HCT116 (cell line): ENCODE measurements around the gene TRAPPC12. TPM values are rescaled to one million over a fixed set of nuclear protein-coding genes. Genes with fewer than 3 reads are reported as not detected.

ENCODE experiments used
- ATAC-seq: fragments of 200-7000 bp; cut with Tn5 transposase; 2 replicates; pipeline ENCODE4 v1.9.1; 2020; ENCODE audit warnings: mild to moderate bottlenecking, moderate library complexity
- BruUV-seq: library from RNA; stranded (reverse); fragments of 400-500 nt; replicated peaks from 2 replicates; lab custom pipeline; 2021; lab: Mats Ljungman, UMichigan
- CTCF ChIA-PET: fragments of 300-600 bp; sonication (Branson Sonifier 250); formaldehyde crosslinking; loops from one replicate; lab custom pipeline; 2021; ENCODE audit warnings: antibody characterized with exemption; lab: Charles Lee
- POLR2A ChIA-PET: fragments of 300-600, 350-600 bp; sonication (Branson Sonifier 250); formaldehyde crosslinking; loops from one replicate; lab custom pipeline; 2021; ENCODE audit warnings: antibody characterized with exemption; lab: Charles Lee
- RAD21 ChIA-PET, 2 experiments: fragments of 300-600 bp; sonication (Branson Sonifier 250); formaldehyde crosslinking; loops; one replicate each; lab custom pipeline; 2023; ENCODE audit warnings: low total read pairs in 2 of 2; ENCODE audit not compliant: uncharacterized antibody in 2 of 2, unreplicated experiment in 2 of 2, low non-redundant PET in 1 of 2; lab: Charles Lee
- DNase-seq: peaks from one replicate; pipeline ENCODE4 v3.0.0-alpha.2; 2010; ENCODE audit warnings: low read depth, low spot score
- H2AFZ ChIP-seq: fragments of 200-600 bp; shearing (Covaris generic), sonication (generic); 2 replicates; pipeline ENCODE4 v1.6.1; 2017; ENCODE audit warnings: low read depth, mixed run types, mixed read lengths, antibody characterized with exemption, low read length; ENCODE audit not compliant: poor library complexity, severe bottlenecking
- H3K27ac ChIP-seq: 2 replicates; pipeline ENCODE4 v1.5.1; 2012; ENCODE audit warnings: low read depth, low read length
- H3K27me3 ChIP-seq: fragments of 200-600 bp; sonication (generic); 2 replicates; pipeline ENCODE4 v1.6.1; 2016; ENCODE audit warnings: mixed run types, low read length, mixed read lengths; ENCODE audit not compliant: insufficient read depth
- H3K36me3 ChIP-seq, 2 experiments: fragments of 200-500 bp in 1 of 2; fragments of 200-600 bp in 1 of 2; sonication (Bioruptor generic) in 1 of 2; sonication (generic) in 1 of 2; 2 replicates each; pipeline versions ENCODE4 v1.5.1 to v1.6.1; 2014 to 2016; ENCODE audit warnings: low read length in 2 of 2, inconsistent platforms in 1 of 2, mixed read lengths in 1 of 2, mixed run types in 1 of 2; ENCODE audit not compliant: insufficient read depth in 2 of 2, control insufficient read depth in 1 of 2
- H3K4me1 ChIP-seq, 2 experiments: fragments of 200-600 bp in 1 of 2; sonication (generic) in 1 of 2; 2 replicates each; pipeline versions ENCODE4 v1.5.1 to v1.6.1; 2012 to 2017; ENCODE audit warnings: low read length in 2 of 2, inconsistent platforms in 1 of 2, mild to moderate bottlenecking in 1 of 2, mixed read lengths in 1 of 2, mixed run types in 1 of 2, moderate library complexity in 1 of 2; ENCODE audit not compliant: insufficient read depth in 2 of 2, control insufficient read depth in 1 of 2
- H3K4me2 ChIP-seq: fragments of 200-600 bp; sonication (generic); 2 replicates; pipeline ENCODE4 v1.6.1; 2017; ENCODE audit warnings: mixed run types, low read length, mixed read lengths
- H3K4me3 ChIP-seq, 2 experiments: fragments of 200-600 bp in 1 of 2; sonication (generic) in 1 of 2; replicated peaks in 1 of 2; 2 replicates each; pipeline ENCODE4 v1.5.1; 2011 to 2016; ENCODE audit warnings: low read length in 2 of 2, control low read depth in 1 of 2, low read depth in 1 of 2, mild to moderate bottlenecking in 1 of 2, mixed read lengths in 1 of 2, mixed run types in 1 of 2
- H3K79me2 ChIP-seq: fragments of 200-600 bp; sonication (generic); 2 replicates; pipeline ENCODE4 v1.6.1; 2017; ENCODE audit warnings: mild to moderate bottlenecking, mixed run types, low read length, moderate library complexity, mixed read lengths; ENCODE audit not compliant: insufficient read depth
- H3K9ac ChIP-seq: fragments of 200-600 bp; sonication (generic); 2 replicates; pipeline ENCODE4 v1.6.1; 2016; ENCODE audit warnings: low read length, mixed read lengths
- H3K9me2 ChIP-seq: fragments of 200-600 bp; sonication (generic), shearing (Covaris generic); 2 replicates; pipeline ENCODE4 v1.6.1; 2017; ENCODE audit warnings: mixed run types, mild to moderate bottlenecking, moderate library complexity; ENCODE audit not compliant: insufficient read depth
- H3K9me3 ChIP-seq, 2 experiments: fragments of 200-500 bp in 1 of 2; fragments of 200-600 bp in 1 of 2; sonication (Bioruptor generic) in 1 of 2; sonication (generic) in 1 of 2; 2 replicates each; pipeline ENCODE4 v1.6.1; 2014 to 2017; ENCODE audit warnings: low read length in 2 of 2, mixed read lengths in 2 of 2, inconsistent platforms in 1 of 2, low read depth in 1 of 2, mild to moderate bottlenecking in 1 of 2, mixed run types in 1 of 2, moderate library complexity in 1 of 2; ENCODE audit not compliant: control insufficient read depth in 1 of 2, insufficient read depth in 1 of 2
- H4K20me1 ChIP-seq: fragments of 200-600 bp; sonication (generic), shearing (Covaris generic); 2 replicates; pipeline ENCODE4 v1.6.1; 2017; ENCODE audit warnings: mixed run types, mild to moderate bottlenecking, moderate library complexity; ENCODE audit not compliant: insufficient read depth
- CBX3 ChIP-seq: IDR thresholded peaks from 2 replicates; pipeline ENCODE4 v1.6.1; 2012; ENCODE audit warnings: low read depth
- ELF1 ChIP-seq: IDR thresholded peaks from 2 replicates; pipeline ENCODE4 v1.6.1; 2012; ENCODE audit warnings: low read depth, borderline replicate concordance
- EZH2 ChIP-seq: fragments of 200-600 bp; sonication (generic); IDR thresholded peaks from 2 replicates; pipeline ENCODE4 v1.6.1; 2017; ENCODE audit warnings: antibody characterized with exemption, mixed run types
- EZH2phosphoT487 ChIP-seq: fragments of 200-600 bp; IDR thresholded peaks from 2 replicates; pipeline ENCODE4 v1.6.1; 2018; ENCODE audit warnings: antibody characterized with exemption, borderline replicate concordance
- POLR2A ChIP-seq: IDR thresholded peaks from 2 replicates; pipeline ENCODE4 v1.7.0; 2011; ENCODE audit warnings: borderline replicate concordance; ENCODE audit not compliant: insufficient read depth, insufficient read length; ENCODE audit errors: extremely low read depth
- RAD21 ChIP-seq: IDR thresholded peaks from 2 replicates; pipeline ENCODE4 v1.6.1; 2012; ENCODE audit warnings: low read depth, mild to moderate bottlenecking
- SIN3A ChIP-seq: IDR thresholded peaks from 2 replicates; pipeline ENCODE4 v1.6.1; 2012; ENCODE audit warnings: low read depth
- SRF ChIP-seq: IDR thresholded peaks from 2 replicates; pipeline ENCODE4 v1.6.1; 2012; ENCODE audit warnings: low read depth
- TCF7L2 ChIP-seq: IDR thresholded peaks from 2 replicates; pipeline ENCODE4 v1.7.0; 2011; ENCODE audit warnings: borderline replicate concordance, inconsistent platforms; ENCODE audit not compliant: insufficient read depth, insufficient read length; ENCODE audit errors: extremely low read depth
- YY1 ChIP-seq: IDR thresholded peaks from 2 replicates; pipeline ENCODE4 v1.6.1; 2011; ENCODE audit warnings: low read length, low read depth, moderate library complexity, mild to moderate bottlenecking; ENCODE audit not compliant: insufficient replicate concordance; ENCODE audit errors: extremely low read depth
- ZFX ChIP-seq: fragments of 450-650 bp; IDR thresholded peaks from 2 replicates; pipeline ENCODE4 v1.6.1; 2017
- ZNF274 ChIP-seq: fragments of 200-500 bp; sonication (Bioruptor generic); IDR thresholded peaks from 2 replicates; pipeline ENCODE4 v1.6.1; 2014; ENCODE audit warnings: mild to moderate bottlenecking, low read depth, low read length, inconsistent platforms
- intact Hi-C: fragments of 100-400 bp; cut with micrococcal nuclease; formaldehyde crosslinking; loops from 2 replicates; pipeline ENCODE4 v1.10.0; 2022
- total RNA-seq: library from RNA; stranded (reverse); gene quantifications from one replicate; pipeline ENCODE4 v1.2.1, GENCODE V29; 2021; ENCODE audit not compliant: unreplicated experiment
- TF ChIP-seq, protein P1 (sequence below): IDR thresholded peaks from 2 replicates; pipeline ENCODE4 v1.6.1; 2012
- TF ChIP-seq, protein P2 (sequence below): IDR thresholded peaks from 2 replicates; pipeline ENCODE4 v1.6.1; 2011; ENCODE audit warnings: mild to moderate bottlenecking, low read length, moderate library complexity; ENCODE audit not compliant: insufficient replicate concordance; ENCODE audit errors: extremely low read depth
- TF ChIP-seq, protein P3 (sequence below), 3 experiments: fragments of 200-600 bp in 1 of 3; sonication (generic) in 1 of 3; IDR thresholded peaks in 2 of 3; conservative IDR thresholded peaks in 1 of 3; 2 replicates each; pipeline ENCODE4 v1.5.1; 2012 to 2017; ENCODE audit warnings: low read depth in 2 of 3, low read length in 2 of 3, antibody characterized with exemption in 1 of 3, borderline replicate concordance in 1 of 3, control low read depth in 1 of 3, mild to moderate bottlenecking in 1 of 3, mixed read lengths in 1 of 3, mixed run types in 1 of 3, moderate library complexity in 1 of 3; ENCODE audit not compliant: insufficient read depth in 1 of 3

Gene TRAPPC12
- total RNA-seq, 1 experiment from 2014 or later = 47.4 TPM

DNA sequence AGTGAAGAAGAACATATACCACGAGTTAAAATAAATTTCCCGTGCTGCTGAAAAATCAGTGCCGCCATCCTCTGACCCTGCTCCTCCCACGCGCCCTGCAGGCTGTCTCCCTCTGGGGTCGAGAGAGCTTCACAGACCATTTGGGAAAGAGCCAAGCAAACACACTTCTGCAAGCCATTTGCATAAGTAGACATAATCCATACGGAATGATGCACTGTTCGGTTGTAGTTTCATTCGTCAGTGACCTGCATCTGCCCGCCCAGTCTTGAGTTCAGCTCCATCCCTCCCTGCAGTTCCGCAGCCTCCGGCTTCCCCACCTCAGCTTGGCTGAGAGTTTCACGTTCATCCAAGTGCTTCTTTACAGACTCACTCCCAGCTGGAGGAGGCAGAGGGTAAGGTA, 69.6 kb downstream of the TRAPPC12 start:
- Histone ChIP-seq H3K9me3 (no peaks in the 10 kb centered on the region), H3K4me1 (no peaks in the 10 kb centered on the region)
- intact Hi-C loops = no loop called here

DNA sequence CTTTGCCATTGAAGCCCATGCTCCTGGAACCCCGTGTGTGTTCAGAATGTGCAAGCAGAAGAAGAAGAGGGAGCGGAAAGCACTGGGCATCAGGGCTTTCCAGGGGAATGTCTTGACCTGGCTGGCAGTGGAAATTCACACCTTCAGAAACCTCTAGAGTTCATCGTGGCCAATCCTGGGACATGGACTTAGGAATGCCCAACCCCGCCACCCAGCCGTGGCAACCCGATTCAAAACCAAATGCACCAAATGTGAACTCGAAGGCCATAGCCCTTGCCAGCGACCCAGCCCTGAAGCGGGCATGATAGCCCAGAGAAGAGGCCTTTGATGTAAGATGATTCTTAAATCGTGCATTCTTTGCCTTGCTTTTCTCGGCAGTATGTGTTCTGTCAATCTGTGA, 70.4 kb downstream of the TRAPPC12 start:
- Histone ChIP-seq H3K9me2 (no peaks in the 10 kb centered on the region), H3K27me3 (no peaks in the 10 kb centered on the region), H3K36me3 (peaks cover 0 to 4% of the 10 kb centered on the region in 2 experiments; a peak in 3 of 4 replicates), H3K4me1 (no peaks in the 10 kb centered on the region), H3K4me2 (no peak overlapping the region), H3K79me2 (no peaks in the 10 kb centered on the region), H3K9ac (no peak overlapping the region), H2AFZ (no peak overlapping the region), H3K9me3 (no peaks in the 10 kb centered on the region), H4K20me1 (no peaks in the 10 kb centered on the region), H3K27ac (no peak overlapping the region), H3K4me3 (no peak overlapping the region)
- ChIA-PET CTCF (no interaction called here), RAD21 (no interaction called here), POLR2A (no interaction called here)
- no TSS peak for BruUV-seq
- TF ChIP-seq EZH2phosphoT487 (no peak), YY1 (no peak), EZH2 (no peak), SRF (no peak), RAD21 (no peak), ELF1 (no peak), TCF7L2 (no peak), POLR2A (no peak), ZFX (no peak), ZNF274 (no peak)
- TF ChIP-seq, protein P1, sequence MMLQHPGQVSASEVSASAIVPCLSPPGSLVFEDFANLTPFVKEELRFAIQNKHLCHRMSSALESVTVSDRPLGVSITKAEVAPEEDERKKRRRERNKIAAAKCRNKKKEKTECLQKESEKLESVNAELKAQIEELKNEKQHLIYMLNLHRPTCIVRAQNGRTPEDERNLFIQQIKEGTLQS = no peak
- TF ChIP-seq, protein P2, sequence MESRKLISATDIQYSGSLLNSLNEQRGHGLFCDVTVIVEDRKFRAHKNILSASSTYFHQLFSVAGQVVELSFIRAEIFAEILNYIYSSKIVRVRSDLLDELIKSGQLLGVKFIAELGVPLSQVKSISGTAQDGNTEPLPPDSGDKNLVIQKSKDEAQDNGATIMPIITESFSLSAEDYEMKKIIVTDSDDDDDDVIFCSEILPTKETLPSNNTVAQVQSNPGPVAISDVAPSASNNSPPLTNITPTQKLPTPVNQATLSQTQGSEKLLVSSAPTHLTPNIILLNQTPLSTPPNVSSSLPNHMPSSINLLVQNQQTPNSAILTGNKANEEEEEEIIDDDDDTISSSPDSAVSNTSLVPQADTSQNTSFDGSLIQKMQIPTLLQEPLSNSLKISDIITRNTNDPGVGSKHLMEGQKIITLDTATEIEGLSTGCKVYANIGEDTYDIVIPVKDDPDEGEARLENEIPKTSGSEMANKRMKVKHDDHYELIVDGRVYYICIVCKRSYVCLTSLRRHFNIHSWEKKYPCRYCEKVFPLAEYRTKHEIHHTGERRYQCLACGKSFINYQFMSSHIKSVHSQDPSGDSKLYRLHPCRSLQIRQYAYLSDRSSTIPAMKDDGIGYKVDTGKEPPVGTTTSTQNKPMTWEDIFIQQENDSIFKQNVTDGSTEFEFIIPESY = no peak
- TF ChIP-seq, protein P3, sequence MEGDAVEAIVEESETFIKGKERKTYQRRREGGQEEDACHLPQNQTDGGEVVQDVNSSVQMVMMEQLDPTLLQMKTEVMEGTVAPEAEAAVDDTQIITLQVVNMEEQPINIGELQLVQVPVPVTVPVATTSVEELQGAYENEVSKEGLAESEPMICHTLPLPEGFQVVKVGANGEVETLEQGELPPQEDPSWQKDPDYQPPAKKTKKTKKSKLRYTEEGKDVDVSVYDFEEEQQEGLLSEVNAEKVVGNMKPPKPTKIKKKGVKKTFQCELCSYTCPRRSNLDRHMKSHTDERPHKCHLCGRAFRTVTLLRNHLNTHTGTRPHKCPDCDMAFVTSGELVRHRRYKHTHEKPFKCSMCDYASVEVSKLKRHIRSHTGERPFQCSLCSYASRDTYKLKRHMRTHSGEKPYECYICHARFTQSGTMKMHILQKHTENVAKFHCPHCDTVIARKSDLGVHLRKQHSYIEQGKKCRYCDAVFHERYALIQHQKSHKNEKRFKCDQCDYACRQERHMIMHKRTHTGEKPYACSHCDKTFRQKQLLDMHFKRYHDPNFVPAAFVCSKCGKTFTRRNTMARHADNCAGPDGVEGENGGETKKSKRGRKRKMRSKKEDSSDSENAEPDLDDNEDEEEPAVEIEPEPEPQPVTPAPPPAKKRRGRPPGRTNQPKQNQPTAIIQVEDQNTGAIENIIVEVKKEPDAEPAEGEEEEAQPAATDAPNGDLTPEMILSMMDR (IDR thresholded peaks at IDR 0.05 in 2 of 3, conservative IDR thresholded peaks at IDR 0.05 in 1 of 3; ENCODE audit: borderline replicate concordance in 1 of 3, insufficient read depth in 1 of 3, low read depth in 2 of 3, low read length in 2 of 3) = no peak
- DNase-seq (no peak), ATAC-seq (no peak)
- intact Hi-C loops = no loop called here

More for the DNA sequence above, 69.6 kb downstream of the TRAPPC12 start:
- H3K79me2 ChIP-seq = no peaks in the 10 kb centered on the region
- H3K4me3 ChIP-seq = no peak overlapping the region
- H2AFZ ChIP-seq = no peak overlapping the region
- no peaks in the 10 kb centered on the region for H4K20me1 ChIP-seq
- no peak overlapping the region for H3K27ac ChIP-seq
- no peak for ATAC-seq
- no TSS peak for BruUV-seq
- RAD21 ChIA-PET = no interaction called here
- no peak for TF ChIP-seq SRF
- TF ChIP-seq SIN3A = no peak
- TF ChIP-seq CBX3 = no peak
- no peaks in the 10 kb centered on the region for H3K9me2 ChIP-seq
- no peak overlapping the region for H3K9ac ChIP-seq
- CTCF ChIA-PET = no interaction called here
- H3K4me2 ChIP-seq = no peak overlapping the region
- DNase-seq = no peak
- no peaks in the 10 kb centered on the region for H3K27me3 ChIP-seq
- POLR2A ChIA-PET = no interaction called here
- H3K36me3 ChIP-seq = peaks cover 0 to 8% of the 10 kb centered on the region in 2 experiments; a peak in 3 of 4 replicates
